GM19397 (cell line): Measurements from ENCODE around the gene KCNK18.
"Not testable (repeated sequence)": the region's sequence is repeated elsewhere in the genome, so short reads cannot be mapped to it uniquely, and the experiment has no call there.

Experiments
- ATAC-seq: cut with Tn5 transposase; IDR thresholded peaks from one replicate; pipeline ENCODE4 v1.9.1; 2021; ENCODE audit warnings: mild to moderate bottlenecking, moderate library complexity; ENCODE audit not compliant: unreplicated experiment

Gene KCNK18

GRCh38 chr10:117170244-117170643, 27.0 kb upstream of the KCNK18 start:
- no peak for ATAC-seq

GRCh38 chr10:117174439-117175214, 22.7 kb upstream of the KCNK18 start:
- peak; percentile 71 for ATAC-seq

GRCh38 chr10:117175215-117175900, 21.9 kb upstream of the KCNK18 start:
- peak; percentile 36 for ATAC-seq

- ATAC-seq, result peak; percentile 49
These were observed 21.3 kb upstream of the KCNK18 start for GRCh38 chr10:117175901-117176534.

- no peak for ATAC-seq
These were observed 19.1 kb upstream of the KCNK18 start for GRCh38 chr10:117178190-117178589.

GRCh38 chr10:117184296-117184695, 13.0 kb upstream of the KCNK18 start:
- no peak for ATAC-seq

GRCh38 chr10:117184821-117185220, 12.5 kb upstream of the KCNK18 start:
- ATAC-seq, result no peak

- not testable (repeated sequence) for ATAC-seq
These were observed 11.5 kb upstream of the KCNK18 start for GRCh38 chr10:117185817-117186216.

- no peak for ATAC-seq
These were observed 10.3 kb upstream of the KCNK18 start for GRCh38 chr10:117186832-117187615.

- no peak for ATAC-seq
These were observed 8.9 kb upstream of the KCNK18 start for GRCh38 chr10:117188371-117188770.

GRCh38 chr10:117189557-117189956, 7.7 kb upstream of the KCNK18 start:
- ATAC-seq, result no peak

GRCh38 chr10:117198088-117198487, 799 bp downstream of the KCNK18 start:
- no peak for ATAC-seq

GRCh38 chr10:117201826-117202225, 4.5 kb downstream of the KCNK18 start:
- no peak for ATAC-seq

- ATAC-seq, result no peak
These were observed 7.0 kb downstream of the KCNK18 start for GRCh38 chr10:117204316-117204715.

GRCh38 chr10:117212176-117212575, 14.9 kb downstream of the KCNK18 start:
- no peak for ATAC-seq

GRCh38 chr10:117214401-117214800, 17.1 kb downstream of the KCNK18 start:
- ATAC-seq, result no peak

GRCh38 chr10:117215079-117215478, 17.8 kb downstream of the KCNK18 start:
- ATAC-seq, result no peak

- ATAC-seq, result no peak
These were observed 18.7 kb downstream of the KCNK18 start for GRCh38 chr10:117216028-117216427.

- peak; percentile 86 for ATAC-seq
These were observed 19.4 kb downstream of the KCNK18 start for GRCh38 chr10:117216611-117217195.

- ATAC-seq, result peak; percentile 34
These were observed 20.0 kb downstream of the KCNK18 start for GRCh38 chr10:117217196-117217761.
